NCI-H526 (cell line): Measurements from ENCODE around the gene ADGRE1.

ENCODE experiments used
- DNase-seq, 2 experiments: peaks; one replicate each; lab custom pipeline; 2025; lab: John Stamatoyannopoulos, UW

ADGRE1 gene

GRCh38 chr19:6955082-6955481 lies 67.7 kb downstream of the ADGRE1 start:
- no peak for DNase-seq

- DNase-seq: no peak
Observed at GRCh38 chr19:6956573-6956972, 69.2 kb downstream of the ADGRE1 start.

- no peak for DNase-seq
Observed at GRCh38 chr19:6958791-6959190, 71.4 kb downstream of the ADGRE1 start.

- DNase-seq: no peak
Observed at GRCh38 chr19:6963244-6963852, 76.0 kb downstream of the ADGRE1 start.

DNA sequence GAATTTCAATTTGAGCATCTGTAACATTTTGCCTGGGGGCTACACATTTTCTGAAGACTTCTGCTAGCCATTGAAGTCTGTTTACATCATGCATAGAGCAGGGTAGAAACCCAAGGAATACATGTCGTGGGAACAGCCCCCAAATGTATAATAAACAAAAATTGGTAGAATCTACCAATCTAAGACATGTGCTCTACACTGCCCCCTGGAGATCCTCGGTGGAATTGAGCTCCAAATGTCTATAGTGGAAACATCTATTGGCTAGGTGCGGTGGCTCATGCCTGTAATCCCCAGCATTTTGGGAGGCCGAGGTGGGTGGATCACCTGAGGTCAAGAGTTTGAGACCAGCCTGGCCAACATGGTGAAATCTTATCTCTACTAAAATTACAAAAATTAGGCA lies 76.6 kb downstream of the ADGRE1 start:
- no peak for DNase-seq

GRCh38 chr19:6967967-6968366 lies 80.6 kb downstream of the ADGRE1 start:
- no peak for DNase-seq

DNA sequence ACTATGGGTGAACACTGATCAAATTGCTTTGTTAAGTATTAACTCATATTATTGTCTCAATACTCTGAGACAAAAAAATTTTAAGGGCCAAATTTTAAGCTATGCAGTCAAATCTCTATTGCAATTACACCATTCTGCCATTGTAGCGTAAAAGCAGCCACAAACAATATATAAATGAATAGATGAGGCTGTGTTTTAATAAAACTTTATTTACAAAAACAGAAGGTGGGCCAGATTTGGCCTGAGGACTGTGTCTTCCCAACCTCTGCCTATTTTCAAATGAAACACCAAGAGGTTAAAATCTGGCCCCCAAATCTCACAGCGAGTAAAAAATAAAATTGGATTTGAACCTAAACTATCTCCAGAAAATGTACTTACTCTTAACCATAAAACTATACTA lies 82.1 kb downstream of the ADGRE1 start:
- DNase-seq: no peak

DNA sequence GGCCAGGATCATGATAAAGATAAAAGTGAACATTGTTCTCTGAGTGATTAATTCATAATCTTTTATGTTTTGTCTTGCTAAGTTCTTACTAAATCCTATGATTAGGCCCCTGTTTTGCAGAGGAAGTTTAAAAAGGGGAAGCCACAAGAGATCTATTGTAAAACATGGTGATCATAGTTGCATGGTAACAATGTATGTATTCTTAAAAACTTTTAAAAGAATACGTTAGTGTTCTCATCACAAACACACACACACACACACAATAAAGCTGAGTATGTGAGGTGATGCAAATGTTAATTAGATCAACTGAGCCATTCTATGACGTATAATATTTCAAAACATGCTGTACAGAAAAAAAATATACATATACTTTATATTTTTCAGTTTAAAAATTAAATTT lies 82.6 kb downstream of the ADGRE1 start:
- DNase-seq: no peak

DNA sequence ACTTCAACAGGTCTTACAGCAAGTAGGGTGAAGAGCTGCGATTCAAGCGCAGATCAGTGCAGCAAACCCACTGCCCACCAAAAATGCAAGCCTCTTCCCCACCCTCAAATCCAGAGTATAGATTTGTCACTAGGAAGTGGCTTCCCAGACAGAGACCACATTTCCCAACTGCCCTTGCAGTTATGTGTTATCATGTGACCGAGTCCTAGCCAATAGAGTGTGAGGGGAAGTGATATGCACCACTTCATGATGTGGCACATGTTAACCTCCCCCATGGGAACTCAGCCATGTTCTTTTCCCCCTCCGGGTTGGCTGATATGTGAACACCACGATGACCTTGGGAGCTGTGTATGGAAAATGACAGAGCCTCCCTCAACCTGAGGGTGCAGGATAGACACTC lies 83.1 kb downstream of the ADGRE1 start:
- DNase-seq: no peak

DNA sequence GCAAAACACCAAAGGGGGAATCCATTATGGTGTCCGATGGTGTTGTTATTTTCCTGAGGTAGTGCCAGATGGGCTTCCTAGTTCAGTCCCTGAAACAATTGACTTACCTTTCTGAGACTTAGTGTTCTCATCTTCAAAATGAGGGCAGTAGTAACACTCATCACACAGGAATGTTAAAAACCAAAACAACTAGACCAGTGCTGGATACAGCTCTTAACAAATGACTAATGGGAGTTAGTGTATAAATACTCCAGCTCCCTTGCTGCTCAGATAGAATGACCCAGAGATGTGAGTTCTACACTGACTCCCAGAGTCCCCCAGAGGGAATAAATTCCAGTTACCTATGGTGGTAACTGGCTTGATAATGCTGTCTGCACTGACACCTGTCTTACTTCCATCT lies 84.0 kb downstream of the ADGRE1 start:
- no peak for DNase-seq

GRCh38 chr19:6976197-6976596 lies 88.8 kb downstream of the ADGRE1 start:
- DNase-seq: no peak

DNA sequence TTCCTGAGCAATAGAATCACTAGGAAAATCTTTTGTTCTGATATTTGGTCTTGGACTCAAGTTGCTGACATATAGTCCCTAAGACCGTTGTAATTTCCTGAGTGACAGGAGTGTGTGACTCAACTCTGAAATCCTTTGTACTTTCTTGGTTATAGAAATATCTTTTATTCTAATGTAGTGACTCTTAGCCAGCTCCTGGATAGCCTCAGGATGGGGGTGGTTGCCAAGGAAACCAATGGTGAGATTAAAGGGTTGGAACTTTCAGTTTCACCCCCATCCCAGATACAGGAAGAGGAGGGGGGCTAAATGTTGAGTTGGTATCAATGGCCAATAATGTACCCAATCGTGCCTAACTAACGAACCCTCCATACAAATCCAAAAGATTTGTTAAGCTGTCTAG lies 92.0 kb downstream of the ADGRE1 start:
- no peak for DNase-seq

DNA sequence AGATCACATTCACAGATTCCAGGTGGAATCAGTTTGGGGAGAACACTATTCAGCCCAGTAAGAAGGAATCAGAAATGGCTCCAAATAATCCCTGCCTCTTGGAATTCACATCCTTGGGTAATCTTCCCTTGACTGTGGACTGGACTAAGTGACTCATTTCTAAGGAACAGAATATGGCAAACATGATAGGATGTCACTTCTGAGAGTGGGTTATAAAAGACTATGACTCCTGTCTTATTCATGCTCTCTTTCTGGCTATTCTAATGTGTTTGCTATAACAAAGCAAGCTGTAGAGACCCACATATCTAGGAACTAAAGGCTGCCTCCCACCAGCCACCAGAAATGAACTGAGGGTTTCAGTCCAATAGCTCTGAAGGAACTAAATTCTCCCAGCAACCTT lies 96.1 kb downstream of the ADGRE1 start:
- DNase-seq: no peak

- DNase-seq: no peak
Observed at GRCh38 chr19:6987850-6988249, 100.5 kb downstream of the ADGRE1 start.

DNA sequence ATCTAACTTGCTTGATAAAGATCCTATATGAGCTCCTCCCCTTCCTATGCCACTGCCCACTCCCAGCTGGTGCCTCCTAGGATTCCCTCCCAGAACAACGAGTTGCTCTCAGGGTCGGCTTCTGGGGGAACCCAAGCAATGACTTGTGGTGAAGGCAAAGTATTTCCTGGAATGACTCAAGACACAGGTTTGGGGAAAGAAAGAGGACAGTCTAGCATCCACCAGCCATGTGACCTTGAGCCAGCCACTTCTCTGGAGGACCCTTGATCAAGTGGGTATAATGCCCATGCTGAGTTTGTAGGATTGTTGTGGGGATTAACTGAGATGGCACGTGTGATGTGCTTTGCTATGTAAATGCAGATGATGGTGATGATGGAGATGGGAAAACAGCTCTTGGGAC lies 100.9 kb downstream of the ADGRE1 start:
- DNase-seq: no peak
